Common myeloid progenitor, CD34-positive (primary cell): ENCODE measurements around the gene GFOD1.
A peak's percentile ranks its signal among the peaks of the same experiment; 100 is the strongest.
"Not testable (repeated sequence)": the region's sequence is repeated elsewhere in the genome, so short reads cannot be mapped to it uniquely, and the experiment has no call there.

Source experiments
- CTCF ChIA-PET: fragments of 350-600 bp; sonication (Branson Sonifier 250); formaldehyde crosslinking; loops from one replicate; lab custom pipeline; 2021; ENCODE audit warnings: antibody characterized with exemption; lab: Charles Lee
- POLR2A ChIA-PET: fragments of 350-600 bp; sonication (Branson Sonifier 250); formaldehyde crosslinking; loops from one replicate; lab custom pipeline; 2021; ENCODE audit warnings: antibody characterized with exemption; lab: Charles Lee
- DNase-seq, 3 donors: peaks; one replicate each; pipeline versions ENCODE4 v3.0.0 to v3.0.0-alpha.2; 2013
- H3K27ac ChIP-seq, 2 experiments: 1 replicate in 1 of 2; 2 replicates in 1 of 2; pipeline ENCODE4 v1.7.0; 2013; ENCODE audit warnings: inconsistent platforms in 2 of 2, low read length in 2 of 2, mild to moderate bottlenecking in 2 of 2, low read depth in 1 of 2, moderate library complexity in 1 of 2; ENCODE audit not compliant: severe bottlenecking in 2 of 2, insufficient read depth in 1 of 2, poor library complexity in 1 of 2
- H3K27me3 ChIP-seq, 5 experiments: replicated peaks in 2 of 5; 1 replicate in 3 of 5; 2 replicates in 2 of 5; pipeline versions ENCODE4 v1.6.1 to v1.7.0; 2013; ENCODE audit warnings: low read length in 4 of 5, mild to moderate bottlenecking in 2 of 5, moderate library complexity in 2 of 5, inconsistent platforms in 1 of 5; ENCODE audit not compliant: insufficient read depth in 5 of 5, control insufficient read depth in 4 of 5
- H3K36me3 ChIP-seq, 4 experiments: 1 replicate in 2 of 4; 2 replicates in 2 of 4; pipeline versions ENCODE4 v1.6.1 to v1.7.0; 2013; ENCODE audit warnings: low read length in 3 of 4, control low read depth in 1 of 4, mild to moderate bottlenecking in 1 of 4; ENCODE audit not compliant: control insufficient read depth in 4 of 4, insufficient read depth in 4 of 4
- H3K4me1 ChIP-seq, 4 experiments: 1 replicate in 3 of 4; 2 replicates in 1 of 4; pipeline versions ENCODE4 v1.6.1 to v1.7.1; 2013; ENCODE audit warnings: low read length in 3 of 4, mild to moderate bottlenecking in 3 of 4, control low read depth in 1 of 4, inconsistent platforms in 1 of 4, moderate library complexity in 1 of 4; ENCODE audit not compliant: control insufficient read depth in 4 of 4, insufficient read depth in 4 of 4; ENCODE audit errors: control extremely low read depth in 1 of 4
- H3K4me3 ChIP-seq, 7 experiments: 1 replicate in 4 of 7; 2 replicates in 3 of 7; pipeline versions ENCODE4 v1.5.1 to v1.7.0; 2013; ENCODE audit warnings: mild to moderate bottlenecking in 7 of 7, low read length in 6 of 7, moderate library complexity in 6 of 7, inconsistent platforms in 2 of 7, low read depth in 2 of 7, control low read depth in 1 of 7; ENCODE audit not compliant: insufficient read depth in 4 of 7, control insufficient read depth in 1 of 7; ENCODE audit errors: extremely low read depth in 1 of 7
- H3K9me3 ChIP-seq, 5 experiments: 1 replicate in 4 of 5; 2 replicates in 1 of 5; pipeline versions ENCODE4 v1.6.1 to v1.7.1; 2013; ENCODE audit warnings: low read length in 4 of 5, mild to moderate bottlenecking in 2 of 5, inconsistent platforms in 1 of 5, low read depth in 1 of 5, moderate library complexity in 1 of 5; ENCODE audit not compliant: control insufficient read depth in 4 of 5, insufficient read depth in 2 of 5; ENCODE audit errors: control extremely low read depth in 1 of 5
- WGBS: methylation state at CpG from one replicate; pipeline ENCODE4 v1.1.5; 2013; ENCODE audit not compliant: insufficient coverage; 5-methylcytosine and 5-hydroxymethylcytosine counted together

GFOD1 gene

DNA sequence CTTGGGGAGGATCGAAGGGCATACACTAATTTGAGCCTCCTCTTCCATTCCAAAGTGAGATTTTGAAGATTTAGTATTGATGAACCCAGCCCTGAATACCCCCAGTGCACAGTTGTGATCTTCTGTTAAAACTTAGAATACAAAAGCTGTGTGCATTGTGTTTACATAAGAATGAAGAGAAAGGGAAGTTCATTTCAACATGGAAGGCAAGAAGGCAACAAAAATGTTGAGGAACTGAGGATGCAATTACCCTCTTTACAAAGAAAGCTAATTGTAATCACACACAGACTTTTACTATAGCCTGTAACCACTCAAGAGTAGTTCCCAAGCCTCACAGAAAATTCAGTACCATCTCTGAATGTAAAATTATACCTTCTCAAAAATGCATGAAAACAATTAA, 49.3 kb downstream of the GFOD1 start:
- H3K36me3 ChIP-seq: no peaks in the 10 kb centered on the region
- DNase-seq: no peak
- peaks cover 0 to 28% (median 14%) of the 10 kb centered on the region in 4 experiments for H3K4me1 ChIP-seq
- no peak overlapping the region for H3K27ac ChIP-seq
- POLR2A ChIA-PET: no interaction called here
- CTCF ChIA-PET: interaction anchor here (1.0 kb wide), 1 partner anchor 9 kb away, joined by 3 read pairs; no protein-coding TSS in a partner anchor
- H3K9me3 ChIP-seq: peaks cover 0 to 4% (median 0%) of the 10 kb centered on the region in 5 experiments
- WGBS: 100% methylated on average over 1 of the region's 1 CpG
- H3K4me3 ChIP-seq: no peak overlapping the region
- no peaks in the 10 kb centered on the region for H3K27me3 ChIP-seq

DNA sequence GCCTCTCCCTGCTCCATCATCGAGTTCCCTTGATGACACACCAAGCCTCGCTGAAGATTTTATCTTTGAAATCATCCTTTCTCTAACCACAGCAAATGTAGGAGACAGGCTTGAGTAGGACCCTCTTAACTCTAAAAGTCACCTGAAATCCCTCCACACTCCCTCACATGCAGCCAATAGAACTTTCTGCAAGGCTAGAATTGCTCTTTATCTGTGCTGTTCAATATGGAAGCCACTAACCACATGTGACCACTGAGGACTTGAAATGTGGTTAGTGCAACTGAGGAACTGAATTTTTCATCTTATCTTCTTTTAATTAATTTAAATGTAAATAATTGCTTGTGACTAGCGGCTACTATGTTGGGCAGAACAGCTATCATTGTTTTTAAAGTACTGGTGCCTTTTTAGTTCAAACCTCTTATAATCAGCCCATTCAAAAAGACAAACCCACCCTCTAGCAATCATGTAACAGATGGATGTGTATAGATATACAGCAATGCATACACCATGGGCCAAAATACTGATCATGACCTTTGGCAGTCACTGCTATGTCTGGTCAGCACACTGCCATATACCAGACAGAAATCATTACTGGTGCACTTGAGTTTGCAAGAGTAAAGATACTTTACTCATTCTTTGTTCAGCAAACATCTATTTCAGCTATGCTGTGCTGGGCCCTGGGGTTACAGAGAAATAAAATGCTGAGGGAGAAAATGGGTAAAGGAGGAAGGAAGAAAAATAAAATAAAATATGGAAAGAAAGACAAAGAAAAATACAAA, 50.0 kb downstream of the GFOD1 start:
- WGBS: 90% methylated on average over 2 of the region's 3 CpGs
- H3K27ac ChIP-seq: no peak overlapping the region
- DNase-seq: peak in 2 of 3 donors; percentile 38 to 58
- H3K4me1 ChIP-seq: peaks cover 3 to 35% (median 21%) of the 10 kb centered on the region in 4 experiments
- H3K27me3 ChIP-seq: no peaks in the 10 kb centered on the region
- H3K9me3 ChIP-seq: peaks cover 0 to 4% (median 0%) of the 10 kb centered on the region in 5 experiments
- no peak overlapping the region for H3K4me3 ChIP-seq
- H3K36me3 ChIP-seq: no peaks in the 10 kb centered on the region
- CTCF ChIA-PET: interaction anchor here (1.0 to 3.0 kb wide), 5 partner anchors 7 to 42 kb away, joined by 3 to 7 read pairs (median 4); no protein-coding TSS in a partner anchor
- POLR2A ChIA-PET: no interaction called here

DNA sequence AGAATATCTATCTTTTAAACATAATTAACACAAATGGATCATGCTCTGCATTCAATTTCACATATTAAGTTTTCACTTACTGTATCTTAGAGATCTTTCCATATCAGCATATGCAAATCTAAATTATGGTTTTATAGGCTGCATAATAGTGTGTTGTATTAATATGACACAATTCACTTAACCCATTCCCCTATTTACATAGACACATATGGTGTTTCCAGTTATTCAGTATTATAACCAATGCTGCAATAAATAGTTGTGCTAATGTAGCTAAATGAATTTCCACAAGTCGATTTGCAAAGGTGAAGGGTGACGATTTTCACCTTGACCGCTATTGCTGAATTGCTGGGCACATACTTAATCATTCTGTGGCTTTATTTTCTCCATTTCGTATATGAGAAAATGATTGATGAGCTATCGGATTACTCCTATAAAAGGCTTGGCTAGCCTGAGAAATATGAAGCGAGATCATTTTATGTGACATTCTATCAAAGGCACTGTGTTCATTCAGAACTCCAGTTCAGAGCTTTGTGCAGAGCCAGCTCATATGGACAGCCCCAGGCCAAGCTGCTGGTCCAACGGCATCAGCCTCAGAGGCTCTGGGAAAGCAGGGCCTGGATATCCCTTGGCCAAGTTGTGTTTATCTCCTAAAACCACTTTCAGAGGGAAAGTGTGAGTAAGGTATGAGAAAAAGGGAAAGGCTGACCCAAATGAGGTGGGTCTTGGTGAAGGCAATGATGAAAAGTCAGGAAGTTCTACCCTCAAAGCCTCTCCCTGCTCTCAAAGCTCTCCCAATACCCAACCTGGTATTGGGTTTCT, 50.8 kb downstream of the GFOD1 start:
- DNase-seq: no peak
- no peaks in the 10 kb centered on the region for H3K27me3 ChIP-seq
- H3K4me3 ChIP-seq: peak overlapping the region in 1 of 7 experiments; percentile 52
- POLR2A ChIA-PET: interaction anchor here (0.6 kb wide), 1 partner anchor 12 kb away, joined by 4 read pairs; no protein-coding TSS in a partner anchor
- no peak overlapping the region for H3K27ac ChIP-seq
- H3K9me3 ChIP-seq: peaks cover 0 to 4% (median 0%) of the 10 kb centered on the region in 5 experiments
- CTCF ChIA-PET: interaction anchor here (1.3 to 3.0 kb wide), 5 partner anchors 8 to 41 kb away, joined by 4 to 7 read pairs (median 5); no protein-coding TSS in a partner anchor
- H3K4me1 ChIP-seq: peaks cover 3 to 38% (median 23%) of the 10 kb centered on the region in 4 experiments
- 100% methylated on average over 5 of the region's 7 CpGs for WGBS
- no peaks in the 10 kb centered on the region for H3K36me3 ChIP-seq

DNA sequence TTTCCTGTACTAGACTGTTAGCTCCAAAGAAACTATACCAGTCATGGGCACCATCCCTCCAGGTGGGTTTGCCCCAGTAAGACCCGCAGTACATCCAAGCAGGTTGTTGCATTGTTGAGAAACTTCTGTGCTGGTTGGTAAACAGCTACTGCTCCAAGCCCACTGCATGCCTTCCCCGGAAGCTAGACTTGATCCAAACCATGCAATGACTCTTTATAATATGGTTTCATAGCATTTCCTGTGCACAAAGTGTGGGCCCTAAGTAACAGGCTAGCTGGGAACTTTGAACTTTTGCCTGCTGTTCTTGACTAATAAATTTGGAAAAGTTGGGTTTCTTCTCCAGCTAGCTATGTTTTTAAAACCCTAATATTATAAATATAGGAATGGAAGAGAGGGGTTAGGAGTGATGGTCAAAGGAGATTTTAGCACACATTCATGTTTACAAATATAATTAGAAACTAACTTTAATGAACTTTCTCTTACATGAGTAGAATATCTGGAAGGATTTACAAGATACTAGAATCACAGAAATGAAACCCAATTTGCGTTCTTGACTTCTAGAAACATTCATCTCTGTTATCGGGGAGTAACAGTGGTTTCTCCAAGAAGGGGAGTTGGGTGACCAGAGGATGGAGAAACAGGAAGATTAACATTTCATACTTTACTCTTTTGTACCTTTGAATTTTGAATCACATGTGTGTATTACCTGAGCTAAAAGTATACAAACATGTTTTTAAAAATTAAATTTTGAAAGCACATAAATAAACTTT, 51.7 kb downstream of the GFOD1 start:
- no CpG with 5 or more reads among the region's 4 CpGs for WGBS
- ChIA-PET CTCF (interaction anchor here (0.6 to 3.0 kb wide), 5 partner anchors 9 to 618 kb away, joined by 4 to 7 read pairs (median 5); no protein-coding TSS in a partner anchor), POLR2A (interaction anchor here (0.6 kb wide), 1 partner anchor 11 kb away, joined by 4 read pairs; no protein-coding TSS in a partner anchor)
- no peaks in the 10 kb centered on the region for H3K27me3 ChIP-seq
- H3K4me3 ChIP-seq: peak overlapping the region in 1 of 7 experiments; percentile 52
- H3K36me3 ChIP-seq: no peaks in the 10 kb centered on the region
- peak in 1 of 3 donors; percentile 44 for DNase-seq
- peaks cover 3 to 38% (median 23%) of the 10 kb centered on the region in 4 experiments for H3K4me1 ChIP-seq
- peaks cover 0 to 4% (median 0%) of the 10 kb centered on the region in 5 experiments for H3K9me3 ChIP-seq
- H3K27ac ChIP-seq: no peak overlapping the region

DNA sequence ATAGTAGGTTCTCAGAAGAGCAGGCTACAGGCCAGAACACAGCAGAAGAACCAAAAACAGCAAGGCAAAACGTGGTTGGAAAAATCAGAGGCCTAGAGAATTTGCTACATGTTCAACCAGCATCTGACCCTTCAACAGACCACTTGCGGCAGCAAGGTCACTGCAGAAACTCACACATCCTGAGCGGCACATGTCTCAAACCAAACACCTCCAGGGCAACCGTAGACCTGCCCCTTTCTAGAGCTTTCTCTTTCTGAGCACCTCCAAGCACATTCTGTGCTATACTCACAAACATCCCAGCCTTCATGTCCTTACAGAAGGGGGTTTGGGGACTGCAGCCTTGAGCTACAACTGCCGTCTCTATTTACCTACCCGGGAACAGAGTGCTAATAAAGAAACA, 52.6 kb downstream of the GFOD1 start:
- peaks cover 0 to 4% (median 0%) of the 10 kb centered on the region in 5 experiments for H3K9me3 ChIP-seq
- POLR2A ChIA-PET: no interaction called here
- H3K4me3 ChIP-seq: no peak overlapping the region
- 97% methylated on average over 4 of the region's 6 CpGs for WGBS
- CTCF ChIA-PET: interaction anchor here (1.9 to 3.0 kb wide), 2 partner anchors 10 to 14 kb away, joined by 6 to 7 read pairs; no protein-coding TSS in a partner anchor
- DNase-seq: no peak
- H3K27me3 ChIP-seq: no peaks in the 10 kb centered on the region
- H3K36me3 ChIP-seq: no peaks in the 10 kb centered on the region
- no peak overlapping the region for H3K27ac ChIP-seq
- peaks cover 3 to 40% (median 23%) of the 10 kb centered on the region in 4 experiments for H3K4me1 ChIP-seq

DNA sequence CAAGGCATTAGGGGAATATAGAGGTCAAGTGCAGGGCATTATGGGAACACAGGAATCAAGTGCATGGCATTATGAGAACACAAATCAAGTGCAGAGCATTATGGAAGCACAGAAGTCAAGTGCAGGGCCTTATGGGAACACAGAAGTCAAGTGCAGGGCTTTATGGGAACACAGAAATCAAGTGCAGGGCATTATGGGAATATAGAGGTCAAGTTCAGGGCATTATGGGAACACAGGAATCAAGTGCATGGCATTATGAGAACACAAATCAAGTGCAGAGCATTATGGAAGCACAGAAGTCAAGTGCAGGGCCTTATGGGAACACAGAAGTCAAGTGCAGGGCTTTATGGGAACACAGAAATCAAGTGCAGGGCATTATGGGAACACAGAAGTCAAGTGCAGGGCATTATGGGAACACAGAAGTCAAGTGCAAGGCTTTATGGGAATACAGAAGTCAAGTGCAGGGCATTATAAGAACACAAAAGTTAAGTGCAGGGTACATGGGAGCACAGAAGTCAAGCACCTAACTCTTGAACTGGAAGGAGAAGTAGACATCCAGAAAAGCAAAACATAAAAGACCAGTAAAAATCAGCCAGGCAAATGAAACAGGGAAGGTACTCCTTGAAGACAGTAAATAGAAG, 53.1 kb downstream of the GFOD1 start:
- not testable (repeated sequence) for H3K36me3 ChIP-seq, H3K9me3 ChIP-seq, DNase-seq, H3K4me3 ChIP-seq, H3K27me3 ChIP-seq, H3K27ac ChIP-seq
- ChIA-PET POLR2A (interaction anchor here (1.3 kb wide), 1 partner anchor 11 kb away, joined by 4 read pairs; no protein-coding TSS in a partner anchor), CTCF (interaction anchor here (2.0 to 4.8 kb wide), 3 partner anchors 10 to 15 kb away, joined by 5 to 25 read pairs (median 7); no protein-coding TSS in a partner anchor)
- peaks cover 7 to 45% (median 27%) of the 10 kb centered on the region in 4 experiments for H3K4me1 ChIP-seq
